GM19043 (cell line): Measurements from ENCODE around the gene PTGIR.

Experiments
- ATAC-seq: cut with Tn5 transposase; IDR thresholded peaks from one replicate; pipeline ENCODE4 v1.9.1; 2021; ENCODE audit warnings: low read depth; ENCODE audit not compliant: unreplicated experiment

The PTGIR gene

GRCh38 chr19:46601318-46602224 lies 23.3 kb downstream of the PTGIR start, which contains the start of gene CALM3:
TSS of gene CALM3 (plus strand) at chr19:46601330. CDS start at chr19:46601435, 105 bp downstream.
- no peak for ATAC-seq

- peak; percentile 65 for ATAC-seq
Observed at GRCh38 chr19:46600384-46601317, 24.2 kb downstream of the PTGIR start.

DNA sequence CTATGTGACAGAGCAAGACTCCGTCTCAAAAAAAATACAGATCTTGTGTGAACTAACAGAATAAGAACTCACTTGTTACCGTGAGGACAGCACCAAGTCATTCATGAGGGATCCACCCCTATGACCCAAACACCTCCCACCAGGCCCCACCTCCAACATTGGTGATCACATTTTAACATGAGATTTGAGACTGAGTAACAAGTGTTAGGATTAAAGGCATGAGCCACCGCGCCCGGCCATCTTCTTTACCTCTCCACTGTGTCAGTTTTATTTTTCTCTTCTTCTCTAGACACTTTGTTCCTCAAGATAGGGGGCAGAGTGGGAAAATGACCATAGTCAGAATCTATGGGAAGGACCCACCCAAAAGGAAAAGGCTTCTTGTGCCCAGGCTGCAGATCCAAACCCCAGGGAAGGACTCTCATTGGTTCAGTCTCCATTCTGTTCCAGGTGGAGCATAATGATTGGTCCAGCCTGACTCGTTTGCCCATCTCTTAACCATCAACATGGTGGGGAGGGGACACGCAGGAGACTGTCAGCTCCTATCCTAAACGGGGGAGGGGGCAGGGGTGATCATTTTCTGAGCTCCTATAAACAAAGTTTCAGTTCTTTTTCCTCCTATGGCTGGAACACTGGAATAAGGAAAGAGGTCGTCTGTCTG lies 25.0 kb downstream of the PTGIR start:
- ATAC-seq, result no peak

DNA sequence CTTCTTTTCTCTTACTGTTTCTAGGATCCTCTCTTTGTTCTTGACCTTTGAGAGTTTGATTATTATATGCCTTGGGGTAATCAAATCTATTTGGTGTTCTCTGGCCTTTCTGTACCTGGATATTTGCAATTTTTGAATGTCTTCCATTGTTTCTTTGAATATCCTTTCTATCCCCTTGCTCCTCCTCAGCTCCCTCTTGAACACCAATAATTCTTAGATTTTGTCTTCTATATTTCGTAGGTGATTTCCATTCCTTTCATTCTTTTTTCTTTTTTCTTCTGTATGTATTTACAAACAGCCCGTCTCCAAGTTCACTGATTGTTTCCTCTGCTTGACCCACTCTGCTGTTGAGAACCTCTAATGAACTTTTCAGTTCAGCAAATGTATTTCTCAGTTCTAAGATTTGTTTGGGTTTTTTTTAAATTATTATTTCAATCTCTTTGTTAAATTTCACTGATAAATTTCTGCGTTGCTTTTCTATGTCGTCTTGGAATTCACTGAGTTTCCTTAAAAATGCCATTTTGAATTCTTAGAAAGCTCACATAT lies 26.4 kb downstream of the PTGIR start:
- no peak for ATAC-seq

DNA sequence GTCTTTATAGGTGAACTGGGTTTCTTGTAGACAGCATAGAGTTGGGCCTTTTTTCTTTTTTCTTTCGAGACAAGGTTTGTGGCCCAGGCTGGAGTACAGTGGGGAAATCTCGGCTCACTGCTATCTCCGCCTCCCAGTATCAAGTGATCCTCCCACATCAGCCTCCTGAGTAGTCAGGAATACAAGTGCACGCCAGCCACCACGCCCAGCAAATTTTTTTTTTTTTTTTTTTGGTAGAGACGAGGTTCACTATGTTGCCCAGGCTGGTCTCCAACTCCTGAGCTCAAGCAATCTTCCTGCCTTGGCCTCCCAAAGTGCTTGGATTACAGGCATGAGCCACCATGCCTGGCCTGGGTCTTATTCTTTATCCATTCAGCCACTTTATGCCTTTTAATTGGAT lies 28.9 kb downstream of the PTGIR start:
- no peak for ATAC-seq

DNA sequence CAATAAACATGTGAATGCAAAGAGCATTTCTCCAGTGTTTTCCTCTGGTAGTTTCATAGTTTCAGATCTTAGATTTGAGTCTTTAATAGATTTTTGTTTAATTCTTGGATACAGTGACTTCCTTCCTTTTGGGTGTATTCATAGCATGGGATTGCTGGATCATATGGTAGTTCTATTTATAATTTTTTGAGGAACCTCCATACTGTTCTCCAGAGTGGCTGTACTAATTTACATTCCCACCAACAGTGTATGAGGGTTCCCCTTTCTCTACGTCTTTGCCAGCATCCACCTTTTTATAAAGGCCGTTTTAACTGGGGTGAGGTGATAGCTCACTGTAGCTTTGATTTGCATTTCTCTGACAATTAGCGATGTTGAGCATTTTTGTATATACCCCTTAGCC lies 33.0 kb downstream of the PTGIR start:
- ATAC-seq, result no peak

DNA sequence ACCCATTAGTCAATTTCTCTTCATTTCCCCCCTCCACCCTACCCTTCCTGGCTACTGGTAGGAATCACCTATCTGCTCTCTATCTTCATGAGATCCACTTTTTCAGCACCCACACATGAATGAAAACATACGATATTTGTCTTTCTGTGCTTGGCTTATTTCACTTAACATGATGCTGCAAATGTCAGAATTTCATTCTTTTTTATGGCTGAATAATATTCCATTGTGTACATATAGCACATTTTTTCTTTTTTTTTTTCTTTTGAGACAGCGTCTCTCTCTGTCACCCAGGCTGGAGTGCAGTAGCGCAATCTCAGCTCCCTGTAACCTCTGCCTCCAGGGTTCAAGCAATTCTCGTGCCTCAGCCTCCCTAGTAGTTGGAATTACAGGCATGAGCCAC lies 33.6 kb downstream of the PTGIR start:
- ATAC-seq, result no peak

DNA sequence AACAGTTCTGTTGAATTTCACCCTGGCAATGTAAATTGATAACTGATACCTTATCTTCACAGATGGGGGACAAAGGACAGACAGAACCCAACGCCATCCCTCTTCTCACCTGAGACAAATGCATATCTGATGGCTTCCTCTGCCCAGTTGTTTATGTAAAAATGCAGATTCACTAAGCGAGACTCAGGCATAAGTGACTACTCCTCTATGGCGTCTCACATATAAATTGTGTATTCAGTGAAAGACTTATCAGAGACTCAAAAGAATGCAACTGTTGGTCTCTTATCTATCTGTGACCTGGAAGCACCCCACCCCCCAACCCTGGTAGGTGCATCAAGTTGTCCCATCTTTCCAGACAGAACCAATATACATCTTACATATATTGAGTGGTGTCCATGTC lies 37.0 kb downstream of the PTGIR start:
- ATAC-seq, result no peak

DNA sequence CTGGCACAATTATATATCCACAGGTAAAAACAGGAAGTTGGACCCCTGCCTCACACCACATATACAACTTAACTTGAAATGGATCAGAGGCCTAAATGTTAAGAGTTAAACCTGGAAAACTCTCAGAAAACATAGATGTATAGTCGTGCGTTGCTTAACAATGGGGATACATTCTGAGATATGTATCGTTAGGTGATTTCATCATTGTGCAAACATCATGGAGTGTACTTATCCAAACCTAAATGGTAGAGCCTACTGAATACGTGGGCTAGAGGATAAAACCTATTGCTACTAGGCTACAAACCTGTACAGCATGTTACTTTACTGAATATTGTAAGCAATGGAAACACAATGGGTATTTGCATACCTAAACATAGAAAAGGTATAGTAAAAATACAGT lies 38.6 kb downstream of the PTGIR start:
- ATAC-seq, result no peak

GRCh38 chr19:46585539-46585938 lies 39.4 kb downstream of the PTGIR start:
- no peak for ATAC-seq

- no peak for ATAC-seq
Observed at GRCh38 chr19:46580247-46580646, 44.6 kb downstream of the PTGIR start.

DNA sequence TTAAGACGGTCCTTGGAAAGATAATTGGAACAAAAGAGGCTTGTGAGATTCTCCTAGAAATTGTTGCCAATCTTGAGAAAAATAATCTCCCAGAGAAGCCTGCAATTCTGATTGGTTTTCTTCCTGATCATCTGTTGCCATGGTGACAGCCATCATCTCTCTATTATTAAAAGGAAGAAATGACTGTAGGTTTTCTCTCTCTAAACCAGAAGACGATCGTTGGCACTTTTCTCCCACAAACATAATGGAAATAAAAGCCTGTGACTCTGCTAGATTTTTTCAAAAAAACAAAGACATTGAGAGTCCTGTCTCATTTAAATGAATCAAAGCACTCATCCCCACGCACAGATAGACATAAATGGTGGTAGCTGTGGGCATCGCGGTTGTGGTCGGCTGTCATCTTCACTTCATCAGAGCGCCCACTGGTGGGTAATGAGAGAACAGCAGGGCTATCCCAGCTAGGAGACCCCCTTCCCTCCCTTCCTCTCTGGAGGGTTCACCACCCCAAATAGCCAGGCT lies 45.5 kb downstream of the PTGIR start:
- no peak for ATAC-seq

GRCh38 chr19:46578450-46578849 lies 46.4 kb downstream of the PTGIR start:
- no peak for ATAC-seq

GRCh38 chr19:46574533-46574932 lies 50.4 kb downstream of the PTGIR start:
- no peak for ATAC-seq

DNA sequence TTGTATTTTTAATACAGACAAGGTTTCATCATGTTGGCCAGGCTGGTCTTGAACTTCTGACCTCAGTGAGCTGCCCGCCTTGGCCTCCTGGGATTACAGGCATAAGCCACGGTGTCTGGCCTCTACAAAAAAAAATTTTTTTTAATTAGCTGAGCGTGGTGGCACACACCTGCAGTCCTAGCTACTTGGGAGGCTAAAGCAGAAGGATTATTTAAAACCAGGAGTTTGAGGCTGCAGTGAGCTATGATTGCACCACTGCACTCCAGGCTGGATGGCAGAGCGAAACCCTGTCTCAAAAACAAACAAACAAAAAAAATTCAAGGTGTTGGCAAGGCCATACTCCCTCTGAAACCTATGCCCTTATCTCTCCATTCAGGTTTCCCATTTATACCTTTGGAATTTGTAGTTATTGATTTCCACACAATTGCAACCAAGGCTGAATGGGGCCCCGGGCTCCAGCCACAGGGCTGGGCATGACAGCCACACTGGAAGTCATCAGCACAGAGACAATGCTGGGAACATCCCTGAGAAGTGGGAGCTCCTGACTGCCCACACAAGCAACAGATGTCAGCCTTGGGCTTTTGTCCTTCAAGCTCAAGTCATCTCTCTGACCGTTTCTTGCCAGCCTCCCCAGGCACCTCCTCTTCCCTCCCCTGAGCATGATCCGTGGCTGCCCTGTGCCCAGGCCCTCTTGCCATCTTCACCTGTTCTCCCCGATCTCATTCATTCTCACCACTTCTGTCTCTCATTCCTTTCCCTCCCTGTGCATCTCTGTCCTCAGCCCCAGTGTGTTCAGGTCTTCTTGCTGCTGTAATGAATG lies 51.0 kb downstream of the PTGIR start:
- ATAC-seq, result no peak

DNA sequence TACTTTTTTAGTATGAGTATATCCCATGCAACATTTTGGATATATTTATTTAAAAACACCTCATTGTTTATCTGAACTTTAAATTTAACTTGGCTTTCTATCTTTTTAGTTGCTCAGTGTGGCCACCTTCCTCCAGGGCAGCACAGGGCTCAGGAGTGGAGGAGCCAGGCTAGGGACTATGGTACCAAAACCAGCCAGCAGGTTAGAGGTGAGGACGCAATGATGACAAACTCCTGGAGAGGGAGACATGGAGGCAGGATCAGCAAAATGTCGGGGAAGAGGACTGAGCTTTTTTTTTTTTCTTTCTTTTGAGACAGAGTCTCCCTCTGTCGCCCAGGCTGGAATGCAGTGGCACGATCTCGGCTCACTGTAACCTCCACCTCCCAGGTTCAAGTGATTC lies 53.4 kb downstream of the PTGIR start:
- no peak for ATAC-seq
